ENCODE results near the gene NYNRIN. TPM values are rescaled to one million over a fixed set of nuclear protein-coding genes. Genes with fewer than 3 reads are reported as not detected.
A peak's percentile ranks its signal among the peaks of the same experiment; 100 is the strongest.

NYNRIN gene
- total and polyA plus RNA-seq, 10 of the 15 experiments (the other 5 are each of a cell fraction or from before 2014, with no cell fraction given), result under 0.01 to 0.15 (median 0.01) TPM; not detected in 5

DNA sequence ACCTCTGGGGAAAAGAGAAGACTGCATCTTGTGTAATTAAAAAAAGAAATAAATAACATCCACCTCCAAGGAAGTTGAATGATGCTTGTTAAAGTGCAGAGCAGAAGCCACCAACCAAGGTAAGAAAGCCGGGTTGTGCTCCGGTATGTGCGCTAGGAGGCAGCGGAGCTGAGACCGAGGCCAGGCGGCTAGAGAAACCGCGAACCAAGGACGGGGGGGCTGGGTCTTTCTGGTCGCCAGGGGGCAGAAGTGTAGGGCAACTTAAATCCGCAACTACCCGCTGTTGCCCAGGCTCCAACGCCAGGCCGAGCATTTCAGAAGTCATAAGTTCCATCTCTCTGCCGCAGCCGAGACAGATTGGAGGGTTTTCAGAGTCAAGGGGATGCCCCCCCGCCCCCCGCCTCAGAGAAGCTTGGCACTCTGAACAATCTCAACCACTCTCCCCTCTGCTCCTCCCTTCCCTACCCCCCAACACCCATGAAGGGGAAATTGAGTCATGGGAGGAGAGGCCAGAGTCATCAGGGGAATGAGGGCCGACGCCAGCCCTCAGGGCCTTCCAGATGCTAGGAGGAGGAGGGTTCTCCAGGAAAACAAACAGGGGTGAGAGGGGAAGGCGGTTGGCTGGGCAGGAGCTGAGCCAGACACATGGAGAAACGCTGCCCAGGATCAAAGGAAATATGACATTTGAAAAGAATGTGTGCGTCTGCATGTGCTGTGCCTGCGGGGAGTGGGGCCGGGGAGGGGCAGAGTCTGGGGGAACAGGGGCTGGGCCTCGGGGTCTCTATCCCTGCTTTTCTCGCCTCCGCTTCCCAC lies 33.0 kb upstream of the NYNRIN start:
- POLR2A ChIA-PET, result interaction anchor here (0.6 to 2.3 kb wide), 21 partner anchors 9 to 609 kb away, joined by 3 to 61 read pairs (median 4); partner anchors contain the start of genes CBLN3, DCAF11, KHNYN and NRL
- H3K79me2 ChIP-seq (ENCODE audit: control insufficient read depth, insufficient read depth, low read length), result no peaks in the 10 kb centered on the region
- BruUV-seq (replicated peaks), result TSS peak; percentile 91
- peak overlapping the region; percentile 28; the same call in 1 of the 2 replicates for H2AFZ ChIP-seq (ENCODE audit: control insufficient read depth, low read depth, low read length)
- intact Hi-C loops (cut with micrococcal nuclease; ENCODE audit: unreplicated experiment), result loop anchor here (1.0 to 5.0 kb wide), 3 partner anchors 34 to 65 kb away; no protein-coding TSS in a partner anchor
- in situ Hi-C loops (cut with MboI), result loop anchor here (5.0 kb wide), 1 partner anchor 66 kb away; no protein-coding TSS in a partner anchor
- H3K4me1 ChIP-seq (ENCODE audit: control insufficient read depth, insufficient read depth, low read length), result peaks cover 16% of the 10 kb centered on the region
- H3K27me3 ChIP-seq (replicated peaks in 1 of 2; ENCODE audit: control insufficient read depth in 2 of 2, insufficient read depth in 2 of 2, low read length in 1 of 2), result peaks cover 1 to 6% of the 10 kb centered on the region in 2 experiments
- 15% methylated on average over 24 of the region's 28 CpGs for WGBS (ENCODE audit: insufficient coverage, insufficient replicate concordance, low lambda C conversion rate, missing lambda C conversion rate)
- ATAC-seq (peak; percentile 63), FAIRE-seq (peak; percentile 90), DNase-seq (ENCODE audit: low read depth, low spot score) (peak; percentile 38)
- no peaks in the 10 kb centered on the region for H3K36me3 ChIP-seq (ENCODE audit: control insufficient read depth in 2 of 2, insufficient read depth in 2 of 2, low read length in 1 of 2)
- no peaks in the 10 kb centered on the region for H3K9me3 ChIP-seq (replicated peaks; ENCODE audit: control insufficient read depth, insufficient read depth, low read length)
- H3K9ac ChIP-seq (ENCODE audit: control insufficient read depth, insufficient read depth, low read length), result no peak overlapping the region; the same call in 1 of the 2 replicates
- RAD21 ChIA-PET (ENCODE audit: unreplicated experiment), result interaction anchor here (0.6 to 2.3 kb wide), 17 partner anchors 17 to 154 kb away, joined by 3 to 122 read pairs (median 5); partner anchors contain the start of genes ADCY4, CBLN3, DHRS1 and KHNYN
- H3K27ac ChIP-seq (ENCODE audit: control insufficient read depth, insufficient read depth), result no peak overlapping the region
- SMC1A ChIA-PET (ENCODE audit: uncharacterized antibody, unreplicated experiment), result interaction anchor here (0.6 to 2.3 kb wide), 19 partner anchors 8 to 423 kb away, joined by 3 to 79 read pairs (median 5); partner anchors contain the start of genes CBLN3, KHNYN, RIPK3 and SDR39U1
- H3K4me2 ChIP-seq (ENCODE audit: control insufficient read depth, insufficient read depth), result peak overlapping the region; percentile 83
- H3K4me3 ChIP-seq, result peak overlapping the region; percentile 31; the same call in 1 of the 2 replicates
- H4K20me1 ChIP-seq (ENCODE audit: control insufficient read depth, insufficient read depth), result no peaks in the 10 kb centered on the region
- CTCF ChIA-PET, result interaction anchor here (0.7 to 2.3 kb wide), 28 partner anchors 8 to 115 kb away, joined by 3 to 163 read pairs (median 4); partner anchors contain the start of genes ADCY4, CBLN3, CIDEB and DHRS1
- TF ChIP-seq, protein P1, sequence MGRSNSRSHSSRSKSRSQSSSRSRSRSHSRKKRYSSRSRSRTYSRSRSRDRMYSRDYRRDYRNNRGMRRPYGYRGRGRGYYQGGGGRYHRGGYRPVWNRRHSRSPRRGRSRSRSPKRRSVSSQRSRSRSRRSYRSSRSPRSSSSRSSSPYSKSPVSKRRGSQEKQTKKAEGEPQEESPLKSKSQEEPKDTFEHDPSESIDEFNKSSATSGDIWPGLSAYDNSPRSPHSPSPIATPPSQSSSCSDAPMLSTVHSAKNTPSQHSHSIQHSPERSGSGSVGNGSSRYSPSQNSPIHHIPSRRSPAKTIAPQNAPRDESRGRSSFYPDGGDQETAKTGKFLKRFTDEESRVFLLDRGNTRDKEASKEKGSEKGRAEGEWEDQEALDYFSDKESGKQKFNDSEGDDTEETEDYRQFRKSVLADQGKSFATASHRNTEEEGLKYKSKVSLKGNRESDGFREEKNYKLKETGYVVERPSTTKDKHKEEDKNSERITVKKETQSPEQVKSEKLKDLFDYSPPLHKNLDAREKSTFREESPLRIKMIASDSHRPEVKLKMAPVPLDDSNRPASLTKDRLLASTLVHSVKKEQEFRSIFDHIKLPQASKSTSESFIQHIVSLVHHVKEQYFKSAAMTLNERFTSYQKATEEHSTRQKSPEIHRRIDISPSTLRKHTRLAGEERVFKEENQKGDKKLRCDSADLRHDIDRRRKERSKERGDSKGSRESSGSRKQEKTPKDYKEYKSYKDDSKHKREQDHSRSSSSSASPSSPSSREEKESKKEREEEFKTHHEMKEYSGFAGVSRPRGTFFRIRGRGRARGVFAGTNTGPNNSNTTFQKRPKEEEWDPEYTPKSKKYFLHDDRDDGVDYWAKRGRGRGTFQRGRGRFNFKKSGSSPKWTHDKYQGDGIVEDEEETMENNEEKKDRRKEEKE (IDR thresholded peaks at IDR 0.05), result no peak
- TF ChIP-seq POU2F2 (IDR thresholded peaks at IDR 0.05; ENCODE audit: borderline replicate concordance, low read depth, low read length), result 0 out of 3 replicates have a peak, but pooled peaks have one; percentile 11
- peak; percentile 70 for TF ChIP-seq RAD21 (IDR thresholded peaks at IDR 0.05; ENCODE audit: insufficient read depth, low read depth, low read length)
- TF ChIP-seq ZNF217 (IDR thresholded peaks at IDR 0.05), result no peak
- no peak for TF ChIP-seq CBX3 (IDR thresholded peaks at IDR 0.05; ENCODE audit: borderline replicate concordance, low read depth)
- TF ChIP-seq, protein P2, sequence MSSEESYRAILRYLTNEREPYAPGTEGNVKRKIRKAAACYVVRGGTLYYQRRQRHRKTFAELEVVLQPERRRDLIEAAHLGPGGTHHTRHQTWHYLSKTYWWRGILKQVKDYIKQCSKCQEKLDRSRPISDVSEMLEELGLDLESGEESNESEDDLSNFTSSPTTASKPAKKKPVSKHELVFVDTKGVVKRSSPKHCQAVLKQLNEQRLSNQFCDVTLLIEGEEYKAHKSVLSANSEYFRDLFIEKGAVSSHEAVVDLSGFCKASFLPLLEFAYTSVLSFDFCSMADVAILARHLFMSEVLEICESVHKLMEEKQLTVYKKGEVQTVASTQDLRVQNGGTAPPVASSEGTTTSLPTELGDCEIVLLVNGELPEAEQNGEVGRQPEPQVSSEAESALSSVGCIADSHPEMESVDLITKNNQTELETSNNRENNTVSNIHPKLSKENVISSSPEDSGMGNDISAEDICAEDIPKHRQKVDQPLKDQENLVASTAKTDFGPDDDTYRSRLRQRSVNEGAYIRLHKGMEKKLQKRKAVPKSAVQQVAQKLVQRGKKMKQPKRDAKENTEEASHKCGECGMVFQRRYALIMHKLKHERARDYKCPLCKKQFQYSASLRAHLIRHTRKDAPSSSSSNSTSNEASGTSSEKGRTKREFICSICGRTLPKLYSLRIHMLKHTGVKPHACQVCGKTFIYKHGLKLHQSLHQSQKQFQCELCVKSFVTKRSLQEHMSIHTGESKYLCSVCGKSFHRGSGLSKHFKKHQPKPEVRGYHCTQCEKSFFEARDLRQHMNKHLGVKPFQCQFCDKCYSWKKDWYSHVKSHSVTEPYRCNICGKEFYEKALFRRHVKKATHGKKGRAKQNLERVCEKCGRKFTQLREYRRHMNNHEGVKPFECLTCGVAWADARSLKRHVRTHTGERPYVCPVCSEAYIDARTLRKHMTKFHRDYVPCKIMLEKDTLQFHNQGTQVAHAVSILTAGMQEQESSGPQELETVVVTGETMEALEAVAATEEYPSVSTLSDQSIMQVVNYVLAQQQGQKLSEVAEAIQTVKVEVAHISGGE (CRISPR knock-in tag; IDR thresholded peaks at IDR 0.05), result no peak
- TF ChIP-seq POLR2A (IDR thresholded peaks at IDR 0.05; ENCODE audit: low read depth, low read length), result no peak
- TF ChIP-seq, protein P3, sequence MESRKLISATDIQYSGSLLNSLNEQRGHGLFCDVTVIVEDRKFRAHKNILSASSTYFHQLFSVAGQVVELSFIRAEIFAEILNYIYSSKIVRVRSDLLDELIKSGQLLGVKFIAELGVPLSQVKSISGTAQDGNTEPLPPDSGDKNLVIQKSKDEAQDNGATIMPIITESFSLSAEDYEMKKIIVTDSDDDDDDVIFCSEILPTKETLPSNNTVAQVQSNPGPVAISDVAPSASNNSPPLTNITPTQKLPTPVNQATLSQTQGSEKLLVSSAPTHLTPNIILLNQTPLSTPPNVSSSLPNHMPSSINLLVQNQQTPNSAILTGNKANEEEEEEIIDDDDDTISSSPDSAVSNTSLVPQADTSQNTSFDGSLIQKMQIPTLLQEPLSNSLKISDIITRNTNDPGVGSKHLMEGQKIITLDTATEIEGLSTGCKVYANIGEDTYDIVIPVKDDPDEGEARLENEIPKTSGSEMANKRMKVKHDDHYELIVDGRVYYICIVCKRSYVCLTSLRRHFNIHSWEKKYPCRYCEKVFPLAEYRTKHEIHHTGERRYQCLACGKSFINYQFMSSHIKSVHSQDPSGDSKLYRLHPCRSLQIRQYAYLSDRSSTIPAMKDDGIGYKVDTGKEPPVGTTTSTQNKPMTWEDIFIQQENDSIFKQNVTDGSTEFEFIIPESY (IDR thresholded peaks at IDR 0.05), result peak; percentile 38; the same call in 1 of the 2 replicates
- TF ChIP-seq IRF4 (IDR thresholded peaks at IDR 0.05; ENCODE audit: low read depth, low read length), result 0 out of 2 replicates have a peak, but pooled peaks have one; percentile 15
- no peak for TF ChIP-seq CREB1 (IDR thresholded peaks at IDR 0.05; ENCODE audit: low read depth)
